Smooth muscle cell (in vitro differentiated cells): ENCODE data around the gene OR6K2. TPM values are rescaled to one million over a fixed set of nuclear protein-coding genes. Genes with fewer than 3 reads are reported as not detected.

ENCODE experiments used
- DNase-seq: peaks from one replicate; lab custom pipeline; 2025; ENCODE audit not compliant: unreplicated experiment; lab: John Stamatoyannopoulos, UW
- H2AFZ ChIP-seq: fragments of 200-600 bp; sonication (generic); 2 replicates; pipeline ENCODE4 v1.6.0; 2016; ENCODE audit warnings: antibody characterized with exemption, low read depth, mild to moderate bottlenecking
- H3F3A ChIP-seq: fragments of 200-600 bp; sonication (generic); 2 replicates; pipeline ENCODE4 v1.6.0; 2017; ENCODE audit warnings: antibody characterized with exemption, low read depth
- H3K27ac ChIP-seq: fragments of 200-600 bp; sonication (generic); 2 replicates; pipeline ENCODE4 v1.5.1; 2016; ENCODE audit warnings: low read depth, mild to moderate bottlenecking
- H3K27me3 ChIP-seq: fragments of 200-600 bp; sonication (generic); 2 replicates; pipeline ENCODE4 v1.6.1; 2016; ENCODE audit warnings: low read depth, mild to moderate bottlenecking
- H3K36me3 ChIP-seq: fragments of 200-600 bp; sonication (generic); 2 replicates; pipeline ENCODE4 v1.5.1; 2016; ENCODE audit warnings: low read depth
- H3K4me1 ChIP-seq: fragments of 200-600 bp; sonication (generic); 2 replicates; pipeline ENCODE4 v1.5.1; 2016; ENCODE audit warnings: low read depth
- H3K4me2 ChIP-seq: fragments of 200-600 bp; sonication (generic); 2 replicates; pipeline ENCODE4 v1.6.0; 2016; ENCODE audit warnings: mild to moderate bottlenecking
- H3K4me3 ChIP-seq: fragments of 200-600 bp; sonication (generic); 2 replicates; pipeline ENCODE4 v1.5.1; 2016; ENCODE audit warnings: mild to moderate bottlenecking
- H3K79me2 ChIP-seq: fragments of 200-600 bp; sonication (generic); 2 replicates; pipeline ENCODE4 v1.6.0; 2016; ENCODE audit warnings: low read depth, mild to moderate bottlenecking
- H3K9ac ChIP-seq: fragments of 200-600 bp; sonication (generic); 2 replicates; pipeline ENCODE4 v1.6.0; 2016; ENCODE audit warnings: low read depth
- H3K9me3 ChIP-seq: fragments of 200-600 bp; sonication (generic); replicated peaks from 2 replicates; pipeline ENCODE4 v1.5.1; 2016; ENCODE audit warnings: low read depth
- H4K20me1 ChIP-seq: fragments of 200-600 bp; sonication (generic); 2 replicates; pipeline ENCODE4 v1.6.0; 2016; ENCODE audit warnings: low read depth
- CTCF ChIP-seq: fragments of 200-600 bp; sonication (generic); IDR thresholded peaks from 2 replicates; pipeline ENCODE4 v1.5.1; 2017; ENCODE audit warnings: borderline replicate concordance, mild to moderate bottlenecking, antibody characterized with exemption; ENCODE audit not compliant: insufficient read depth, poor library complexity, severe bottlenecking
- WGBS: methylation state at CpG from one replicate; pipeline ENCODE4 v1.1.7; 2016; ENCODE audit warnings: low lambda C conversion rate; 5-methylcytosine and 5-hydroxymethylcytosine counted together
- polyA plus RNA-seq: library from polyadenylated mRNA; unstranded; fragments of >200 nt; fragmentation: Nextera tagmentation; extraction: Ambion mirVana; gene quantifications from 2 replicates; pipeline ENCODE4 v1.2.1, GENCODE V29; 2016
- total RNA-seq: library from RNA; depleted of rRNA; stranded (reverse); fragments of >200 nt; gene quantifications from 2 replicates; pipeline ENCODE4 v1.2.3, GENCODE V29; 2014

The OR6K2 gene
- total and polyA plus RNA-seq, 2 experiments from 2014 or later = not detected

GRCh38 chr1:158730453-158730852 lies 30.0 kb upstream of the OR6K2 start:
- no peak for DNase-seq
- Histone ChIP-seq H3F3A (no peaks in the 10 kb centered on the region), H3K4me3 (no peak overlapping the region), H3K4me2 (peak overlapping the region; percentile 1), H3K9ac (no peak overlapping the region), H3K27me3 (no peaks in the 10 kb centered on the region), H3K4me1 (peaks cover 5% of the 10 kb centered on the region), H4K20me1 (no peaks in the 10 kb centered on the region), H3K79me2 (no peaks in the 10 kb centered on the region), H3K27ac (no peak overlapping the region), H2AFZ (no peak overlapping the region), H3K36me3 (no peaks in the 10 kb centered on the region), H3K9me3 (no peaks in the 10 kb centered on the region)
- 94% methylated on average over 4 of the region's 4 CpGs for WGBS
- no peak for TF ChIP-seq CTCF

- Histone ChIP-seq H3F3A (no peaks in the 10 kb centered on the region), H3K4me1 (no peaks in the 10 kb centered on the region), H3K36me3 (no peaks in the 10 kb centered on the region), H3K9me3 (no peaks in the 10 kb centered on the region), H3K4me2 (no peak overlapping the region), H3K27ac (no peak overlapping the region), H3K9ac (no peak overlapping the region), H3K27me3 (no peaks in the 10 kb centered on the region), H3K4me3 (no peak overlapping the region), H4K20me1 (no peaks in the 10 kb centered on the region), H3K79me2 (no peaks in the 10 kb centered on the region), H2AFZ (peak overlapping the region; percentile 43)
- WGBS = 71% methylated on average over 3 of the region's 3 CpGs
- no peak for TF ChIP-seq CTCF
- DNase-seq = no peak
These were observed 28.2 kb upstream of the OR6K2 start for GRCh38 chr1:158728510-158729225.

- Histone ChIP-seq H4K20me1 (no peaks in the 10 kb centered on the region), H3K27ac (no peak overlapping the region), H2AFZ (no peak overlapping the region), H3F3A (no peaks in the 10 kb centered on the region), H3K36me3 (no peaks in the 10 kb centered on the region), H3K4me1 (no peaks in the 10 kb centered on the region), H3K27me3 (no peaks in the 10 kb centered on the region), H3K9me3 (no peaks in the 10 kb centered on the region), H3K9ac (no peak overlapping the region), H3K4me3 (no peak overlapping the region), H3K79me2 (no peaks in the 10 kb centered on the region), H3K4me2 (no peak overlapping the region)
- WGBS = 97% methylated on average over 5 of the region's 5 CpGs
- no peak for TF ChIP-seq CTCF
- no peak for DNase-seq
These were observed 24.0 kb upstream of the OR6K2 start for GRCh38 chr1:158724442-158724841.

GRCh38 chr1:158720620-158721019 lies 20.2 kb upstream of the OR6K2 start, which contains the start of gene OR6K3:
TSS of gene OR6K3 (minus strand) at chr1:158720720. CDS start at chr1:158718115, 2,605 bp downstream.
- H3K27me3 ChIP-seq = no peaks in the 10 kb centered on the region
- no peaks in the 10 kb centered on the region for H3K4me1 ChIP-seq
- no peak within 1 kb of the TSS for H3K9ac ChIP-seq
- H4K20me1 ChIP-seq = no peaks in the 10 kb centered on the region
- H3K9me3 ChIP-seq = no peaks in the 10 kb centered on the region
- no peak within 1 kb of the TSS for H3K27ac ChIP-seq
- WGBS = 79% methylated on average over 2 of the region's 2 CpGs
- DNase-seq = no peak
- H3K4me2 ChIP-seq = no peak within 1 kb of the TSS
- H3K79me2 ChIP-seq = no peaks in the 10 kb centered on the region
- H3F3A ChIP-seq = no peaks in the 10 kb centered on the region
- no peak within 1 kb of the TSS for H3K4me3 ChIP-seq
- no peaks in the 10 kb centered on the region for H3K36me3 ChIP-seq
- no peak within 1 kb of the TSS for H2AFZ ChIP-seq
- no peak for TF ChIP-seq CTCF
